GF-D8 (cell line): ENCODE results near the gene DHX29.

Experiments used
- DNase-seq: peaks from one replicate; lab custom pipeline; 2025; lab: John Stamatoyannopoulos, UW

The DHX29 gene

GRCh38 chr5:55313870-55314617, 6.5 kb upstream of the DHX29 start:
- DNase-seq: no peak

DNA sequence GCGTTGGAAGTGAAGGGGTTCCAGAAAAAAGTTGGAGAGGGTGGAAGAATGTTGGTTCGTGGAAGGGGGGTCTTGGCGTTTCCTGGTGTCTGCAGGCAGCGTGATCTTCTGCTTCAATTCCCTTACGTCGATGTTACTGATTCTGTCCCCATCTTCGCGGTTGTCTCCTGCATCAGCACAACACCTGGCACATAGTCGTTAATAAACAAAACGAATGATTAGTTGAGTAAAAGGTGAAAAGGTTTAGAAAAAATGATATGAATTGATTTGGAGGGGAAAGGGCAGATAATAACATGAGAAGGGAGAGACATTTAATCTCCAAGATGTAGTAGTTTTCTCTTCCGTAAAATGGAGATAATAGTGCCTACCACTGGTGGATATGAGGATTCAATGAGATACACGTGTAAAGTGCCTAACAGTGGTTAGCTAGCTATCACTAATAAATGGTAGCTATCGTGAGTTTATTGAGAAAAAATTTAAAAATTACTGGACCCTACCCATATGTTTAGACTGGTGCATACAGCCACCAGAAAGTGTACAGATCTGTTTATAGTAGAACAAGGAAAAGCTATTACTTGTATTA, 851 bp upstream of the DHX29 start:
- DNase-seq: no peak

- no peak for DNase-seq
Observed at GRCh38 chr5:55306641-55307382, 682 bp downstream of the DHX29 start.

DNA sequence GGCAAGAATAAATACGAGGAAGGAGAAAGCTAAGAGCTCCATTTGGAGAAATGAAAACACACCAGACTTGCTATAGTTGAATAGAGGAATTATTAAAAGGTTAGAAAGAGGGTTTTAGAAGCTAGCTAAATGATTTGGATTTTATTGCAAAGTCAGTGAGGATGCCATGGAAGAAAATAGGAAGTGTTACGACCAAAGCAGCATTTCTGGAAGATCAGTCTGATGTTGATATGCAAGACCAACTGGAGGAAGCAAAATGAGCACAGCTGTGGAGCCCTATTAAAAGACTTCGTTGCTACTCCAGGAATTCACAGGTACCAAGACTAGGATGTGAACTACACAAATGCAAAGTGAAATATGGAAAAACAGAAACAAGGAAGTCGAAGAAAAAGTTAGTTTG, 2.1 kb downstream of the DHX29 start:
- DNase-seq: no peak

DNA sequence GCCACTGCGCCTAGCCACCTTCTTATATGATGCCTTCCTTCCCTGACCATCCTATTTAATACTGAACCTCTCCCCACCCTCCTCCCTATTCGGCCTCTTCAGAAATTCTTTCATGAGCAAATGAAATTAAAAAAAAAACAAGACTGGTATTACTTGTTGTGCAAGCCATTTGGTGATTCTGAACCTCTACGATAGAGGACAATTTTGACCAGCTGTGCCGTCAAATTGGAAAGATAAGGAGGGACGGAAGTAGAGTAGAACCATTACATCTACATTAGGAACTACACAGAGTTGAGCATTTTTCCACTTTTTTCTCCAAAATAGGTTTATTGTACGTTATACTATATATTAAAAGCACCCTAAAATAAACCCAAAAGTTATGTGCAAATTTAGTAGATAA, 2.9 kb downstream of the DHX29 start:
- no peak for DNase-seq

- DNase-seq: no peak
Observed at GRCh38 chr5:55303238-55303690, 4.2 kb downstream of the DHX29 start.

- DNase-seq: no peak
Observed at GRCh38 chr5:55300890-55301289, 6.6 kb downstream of the DHX29 start.

DNA sequence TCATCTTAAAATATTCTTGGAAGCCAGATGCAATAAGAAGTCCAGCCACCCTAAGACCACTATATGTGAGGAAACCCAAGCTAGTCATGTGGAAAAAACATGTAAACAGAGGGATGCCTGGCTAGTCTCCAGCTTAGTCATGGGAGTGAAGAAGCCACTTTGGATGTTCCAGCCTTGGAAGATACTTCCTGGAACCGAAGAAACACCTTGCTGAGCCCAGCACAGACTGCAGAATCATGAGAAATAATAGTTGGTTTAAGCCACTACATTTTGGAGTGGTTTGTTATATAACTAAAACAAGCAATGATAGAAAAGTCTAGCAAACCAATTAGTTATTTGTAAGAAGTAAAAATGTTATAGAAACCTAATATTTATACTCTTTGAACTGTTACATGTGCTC, 12.6 kb downstream of the DHX29 start:
- DNase-seq: no peak

GRCh38 chr5:55290991-55291390, 16.5 kb downstream of the DHX29 start:
- no peak for DNase-seq

DNA sequence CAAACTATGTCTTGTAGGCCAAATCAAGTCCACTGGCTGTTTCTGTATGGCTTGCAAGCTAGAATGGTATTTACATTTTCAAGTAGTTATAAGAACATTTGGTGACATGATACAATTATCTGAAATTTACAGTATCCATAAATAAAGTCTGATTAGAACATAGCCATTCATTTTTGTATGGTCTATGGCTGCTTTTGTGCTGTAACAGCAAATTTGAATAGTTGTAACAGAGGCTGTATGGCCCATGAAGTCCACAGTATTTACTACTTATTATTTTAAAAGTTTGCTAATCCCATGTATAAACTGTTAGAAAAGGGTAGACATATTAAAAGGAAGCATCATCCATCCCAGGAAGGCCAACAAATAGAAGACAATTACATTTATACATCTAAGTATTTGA, 17.7 kb downstream of the DHX29 start:
- DNase-seq: no peak

DNA sequence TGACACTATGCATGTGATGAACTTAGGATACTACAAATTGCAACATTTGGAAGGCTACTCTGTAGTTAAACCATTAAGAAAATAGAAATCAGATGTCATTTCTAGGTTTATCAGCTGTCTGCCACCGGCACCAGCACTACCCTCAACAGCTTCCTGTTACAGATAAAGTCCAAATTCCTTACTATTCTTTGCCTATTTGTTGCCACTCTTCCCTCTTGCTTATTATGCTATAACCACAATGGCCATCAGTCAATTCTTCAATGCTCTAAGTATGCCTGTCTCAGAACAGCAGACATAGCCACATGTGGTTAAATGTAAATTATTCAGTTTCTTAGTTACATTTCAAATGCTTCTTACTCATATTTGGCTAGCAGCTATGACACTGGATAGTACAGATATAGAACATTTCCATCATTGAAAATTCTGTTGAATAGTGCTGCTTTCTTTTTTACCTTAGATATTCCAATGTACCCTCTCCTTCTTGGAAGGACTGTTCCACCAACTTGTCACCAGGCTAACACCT, 21.0 kb downstream of the DHX29 start:
- no peak for DNase-seq

DNA sequence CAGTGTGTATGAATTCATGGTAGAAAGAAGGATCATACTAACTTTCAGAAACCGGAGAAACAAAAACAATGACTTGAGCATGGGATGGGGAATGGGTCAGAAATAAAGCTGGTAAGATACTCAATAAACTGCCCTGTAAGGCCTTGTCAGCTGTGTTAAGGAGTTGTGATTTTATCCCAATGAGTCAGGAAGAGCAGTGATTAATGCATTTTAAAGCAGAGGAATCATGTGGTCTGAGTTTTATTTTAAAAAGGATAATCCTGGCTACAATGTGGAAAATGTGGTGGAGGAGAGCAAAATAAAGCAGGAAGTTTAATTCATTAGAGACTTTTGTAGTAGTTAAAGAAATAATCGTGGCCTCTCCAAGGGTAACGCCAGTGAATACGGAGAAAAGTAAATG, 28.7 kb downstream of the DHX29 start:
- no peak for DNase-seq

- no peak for DNase-seq
Observed at GRCh38 chr5:55276771-55277170, 30.7 kb downstream of the DHX29 start.

- DNase-seq: no peak
Observed at GRCh38 chr5:55258339-55258738, 49.2 kb downstream of the DHX29 start.

DNA sequence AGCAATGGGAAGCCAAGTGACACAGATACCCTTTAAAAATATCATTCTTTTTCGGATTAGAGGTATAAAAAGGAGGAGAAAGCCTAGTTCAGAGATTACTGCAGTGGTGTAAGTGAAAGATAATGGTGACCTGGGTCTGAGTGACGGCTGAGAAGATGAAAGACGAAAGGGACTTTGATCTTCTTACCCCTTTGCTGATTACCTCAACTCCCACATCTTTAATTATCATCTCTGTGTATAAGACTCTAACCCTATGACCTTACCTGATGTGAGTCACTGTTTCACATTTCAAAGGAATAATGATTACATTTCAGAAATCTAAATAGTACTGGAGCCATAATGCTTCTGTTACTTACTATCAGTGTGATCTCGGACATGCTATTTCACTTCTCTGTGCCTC, 52.7 kb downstream of the DHX29 start:
- DNase-seq: no peak

- DNase-seq: no peak
Observed at GRCh38 chr5:55250064-55250463, 57.4 kb downstream of the DHX29 start.

- DNase-seq: no peak
Observed at GRCh38 chr5:55241746-55242145, 65.7 kb downstream of the DHX29 start.

DNA sequence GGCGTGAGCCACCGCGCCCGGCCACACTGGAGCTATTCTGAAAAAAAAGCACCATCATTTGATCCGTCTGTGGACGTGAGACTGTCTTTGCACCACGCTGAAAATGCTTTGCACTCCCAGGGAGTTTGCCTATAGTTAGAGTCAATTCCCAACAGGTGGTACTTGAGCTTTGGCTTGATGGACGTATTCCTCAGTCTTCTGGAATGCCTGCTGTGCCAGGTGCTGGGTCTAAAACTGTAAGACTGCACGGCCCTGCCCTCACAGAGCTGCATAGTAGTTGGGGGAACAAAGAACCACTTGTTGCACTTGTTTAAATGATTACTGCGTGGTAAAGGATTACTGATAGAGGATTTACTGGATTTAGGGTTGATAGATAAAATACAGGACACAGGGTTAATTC, 70.7 kb downstream of the DHX29 start:
- DNase-seq: no peak

GRCh38 chr5:55234121-55234700, 73.3 kb downstream of the DHX29 start:
- DNase-seq: no peak

- no peak for DNase-seq
Observed at GRCh38 chr5:55232985-55233928, 74.2 kb downstream of the DHX29 start, which contains the start of gene CCNO. CCNO (minus strand) TSS chr5:55233608; CDS start chr5:55233523, 85 bp downstream.

DNA sequence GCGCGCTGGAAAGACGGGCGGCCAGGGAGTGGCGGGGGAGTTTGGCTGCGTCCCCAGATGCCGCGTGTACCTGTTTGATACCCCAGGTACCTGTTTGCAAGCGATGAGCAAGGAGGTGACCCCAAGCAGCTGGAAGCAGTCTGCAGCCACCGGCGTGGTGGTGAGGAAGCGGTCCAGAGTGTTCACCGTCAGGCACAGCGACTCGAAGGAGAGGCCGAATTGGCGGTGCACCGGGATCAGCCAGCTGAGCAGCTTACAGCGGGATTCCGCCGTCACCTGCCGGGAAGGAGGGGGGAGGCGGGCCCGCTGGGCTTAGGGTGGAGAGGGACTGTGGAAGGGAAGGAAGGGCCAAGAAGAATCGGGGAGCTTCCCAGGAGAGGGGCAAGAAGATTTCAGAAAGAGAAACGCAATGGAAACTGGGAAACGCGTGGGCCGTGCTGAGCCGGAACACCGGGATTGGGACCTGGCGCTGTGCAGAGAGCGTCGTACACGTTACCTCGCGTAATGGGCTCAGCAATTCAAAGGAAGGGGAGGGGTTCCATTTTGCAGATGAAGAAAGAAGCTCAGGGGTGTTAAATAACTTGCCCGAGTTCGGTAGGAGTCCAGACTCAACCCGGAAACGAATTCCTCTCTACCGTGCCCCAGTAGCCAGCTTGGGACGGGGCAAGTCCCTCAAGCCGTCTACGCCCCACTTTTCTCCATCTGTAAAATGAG, 75.1 kb downstream of the DHX29 start:
- DNase-seq: no peak
